DND-41 (cell line): ENCODE results near the gene ACP4.

ENCODE experiments used
- ATAC-seq: fragments of 200-7000 bp; cut with Tn5 transposase; 3 replicates; pipeline ENCODE4 v1.9.1; 2021; ENCODE audit warnings: low read depth; ENCODE audit not compliant: insufficient read depth
- DNase-seq: peaks from one replicate; pipeline ENCODE4 v3.0.0-alpha.2; 2020
- H2AFZ ChIP-seq: 2 replicates; pipeline ENCODE4 v1.6.0; 2012; ENCODE audit warnings: low read depth, low read length
- H3K27ac ChIP-seq: 2 replicates; pipeline ENCODE4 v1.5.1; 2012; ENCODE audit warnings: low read length, inconsistent platforms
- H3K27me3 ChIP-seq: fragments of 200-600 bp; sonication (generic); 2 replicates; pipeline ENCODE4 v1.6.0; 2012; ENCODE audit warnings: low read length, mild to moderate bottlenecking, inconsistent platforms; ENCODE audit not compliant: insufficient read depth, poor library complexity
- H3K36me3 ChIP-seq: 2 replicates; pipeline ENCODE4 v1.5.1; 2012; ENCODE audit warnings: low read length, inconsistent platforms; ENCODE audit not compliant: insufficient read depth
- H3K4me1 ChIP-seq: 2 replicates; pipeline ENCODE4 v1.5.1; 2012; ENCODE audit warnings: mild to moderate bottlenecking, low read length; ENCODE audit not compliant: insufficient read depth
- H3K4me2 ChIP-seq: 2 replicates; pipeline ENCODE4 v1.6.0; 2012; ENCODE audit warnings: mild to moderate bottlenecking, moderate library complexity, low read length, inconsistent platforms; ENCODE audit not compliant: insufficient read depth
- H3K4me3 ChIP-seq, 2 experiments: fragments of 200-600 bp in 1 of 2; shearing (Covaris generic) in 1 of 2; 2 replicates each; pipeline ENCODE4 v1.5.1; 2012 to 2016; ENCODE audit warnings: inconsistent platforms in 2 of 2, low read length in 2 of 2, mild to moderate bottlenecking in 2 of 2, low read depth in 1 of 2, moderate library complexity in 1 of 2
- H3K79me2 ChIP-seq: 2 replicates; pipeline ENCODE4 v1.6.0; 2012; ENCODE audit warnings: low read length, inconsistent platforms; ENCODE audit not compliant: insufficient read depth
- H3K9ac ChIP-seq: 2 replicates; pipeline ENCODE4 v1.6.0; 2012; ENCODE audit warnings: low read depth, mild to moderate bottlenecking, inconsistent platforms, low read length, moderate library complexity
- H3K9me3 ChIP-seq: 2 replicates; pipeline ENCODE4 v1.5.1; 2012; ENCODE audit warnings: low read length, moderate library complexity, mild to moderate bottlenecking, inconsistent platforms; ENCODE audit not compliant: insufficient read depth, severe bottlenecking
- H4K20me1 ChIP-seq: 2 replicates; pipeline ENCODE4 v1.6.0; 2012; ENCODE audit warnings: low read length; ENCODE audit not compliant: insufficient read depth
- CTCF ChIP-seq: IDR thresholded peaks from 2 replicates; pipeline ENCODE4 v1.5.1; 2012; ENCODE audit warnings: borderline replicate concordance, low read length, moderate library complexity, mild to moderate bottlenecking; ENCODE audit not compliant: poor library complexity, severe bottlenecking; ENCODE audit errors: extremely low read depth
- EZH2 ChIP-seq: IDR thresholded peaks from 3 replicates; pipeline ENCODE4 v1.6.1; 2012; ENCODE audit warnings: borderline replicate concordance, low read depth, mild to moderate bottlenecking, moderate library complexity, low read length, inconsistent platforms; ENCODE audit not compliant: severe bottlenecking

ACP4 gene

GRCh38 chr19:50843701-50844221 is 53.5 kb downstream of the ACP4 start:
- no peaks in the 10 kb centered on the region for H3K4me1 ChIP-seq
- ATAC-seq = no peak
- no peak overlapping the region for H3K4me2 ChIP-seq
- no peak overlapping the region for H3K27ac ChIP-seq
- H3K4me3 ChIP-seq = no peak overlapping the region
- no peak overlapping the region for H2AFZ ChIP-seq
- H3K9ac ChIP-seq = no peak overlapping the region
- H3K79me2 ChIP-seq = no peaks in the 10 kb centered on the region
- no peaks in the 10 kb centered on the region for H4K20me1 ChIP-seq
- DNase-seq = no peak
- no peak for TF ChIP-seq EZH2
- no peak for TF ChIP-seq CTCF
- H3K9me3 ChIP-seq = no peaks in the 10 kb centered on the region
- no peaks in the 10 kb centered on the region for H3K36me3 ChIP-seq
- peaks cover 4% of the 10 kb centered on the region for H3K27me3 ChIP-seq

GRCh38 chr19:50844296-50844935 is 54.2 kb downstream of the ACP4 start:
- DNase-seq = no peak
- no peak for ATAC-seq
- Histone ChIP-seq H3K27ac (no peak overlapping the region), H3K27me3 (peaks cover 4% of the 10 kb centered on the region), H2AFZ (no peak overlapping the region), H3K79me2 (no peaks in the 10 kb centered on the region), H3K4me1 (no peaks in the 10 kb centered on the region), H3K9ac (no peak overlapping the region), H3K36me3 (no peaks in the 10 kb centered on the region), H4K20me1 (no peaks in the 10 kb centered on the region), H3K4me2 (no peak overlapping the region), H3K4me3 (no peak overlapping the region), H3K9me3 (no peaks in the 10 kb centered on the region)
- no peak for TF ChIP-seq CTCF
- no peak for TF ChIP-seq EZH2
